Measurements from ENCODE around the gene DDX41.
"Not testable (repeated sequence)": the region's sequence is repeated elsewhere in the genome, so short reads cannot be mapped to it uniquely, and the experiment has no call there.

DDX41 gene

GRCh38 chr5:177516601-177517568, at the start of gene DDX41:
Gene DDX41 (minus strand): TSS chr5:177516961. CDS start chr5:177516945, 16 bp downstream.
- peak; percentile 98 for DNase-seq

GRCh38 chr5:177565046-177565445, 48.3 kb upstream of the DDX41 start:
- no peak for DNase-seq

DNA sequence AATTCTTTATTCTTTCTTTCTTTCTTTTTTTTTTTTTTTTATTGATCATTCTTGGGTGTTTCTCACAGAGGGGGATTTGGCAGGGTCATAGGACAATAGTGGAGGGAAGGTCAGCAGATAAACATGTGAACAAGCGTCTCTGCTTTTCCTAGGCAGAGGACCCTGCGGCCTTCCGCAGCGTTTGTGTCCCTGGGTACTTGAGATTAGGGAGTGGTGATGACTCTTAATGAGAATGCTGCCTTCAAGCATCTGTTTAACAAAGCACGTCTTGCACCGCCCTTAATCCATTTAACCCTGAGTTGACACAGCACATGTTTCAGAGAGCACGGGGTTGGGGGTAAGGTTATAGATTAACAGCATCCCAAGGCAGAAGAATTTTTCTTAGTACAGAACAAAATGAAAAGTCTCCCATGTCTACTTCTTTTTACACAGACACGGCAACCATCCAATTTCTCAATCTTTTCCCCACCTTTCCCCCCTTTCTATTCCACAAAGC, 42.7 kb upstream of the DDX41 start:
- not testable (repeated sequence) for DNase-seq

- DNase-seq = no peak
Observed at GRCh38 chr5:177557796-177558195, 41.0 kb upstream of the DDX41 start.

GRCh38 chr5:177557041-177557647, 40.4 kb upstream of the DDX41 start:
- no peak for DNase-seq

- DNase-seq = no peak
Observed at GRCh38 chr5:177555665-177556064, 38.9 kb upstream of the DDX41 start.

DNA sequence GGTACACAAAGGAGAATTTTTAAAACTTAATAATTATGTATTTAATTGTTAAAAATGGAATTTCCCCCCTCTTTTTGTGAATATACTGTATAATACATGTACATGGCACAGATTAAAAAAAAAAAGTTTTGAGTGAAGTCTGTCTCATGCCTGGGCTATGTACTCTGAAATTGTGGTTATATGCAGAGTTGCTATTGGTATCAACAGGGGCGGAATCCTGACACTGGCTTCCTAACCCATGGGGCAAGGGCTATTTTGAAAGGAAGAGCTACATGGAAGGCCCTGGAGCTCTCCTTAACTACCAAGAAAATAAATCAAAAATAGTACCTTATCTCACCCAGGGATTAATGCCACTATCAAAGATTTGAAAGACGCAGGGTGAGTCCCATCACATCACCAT, 38.5 kb upstream of the DDX41 start:
- no peak for DNase-seq

DNA sequence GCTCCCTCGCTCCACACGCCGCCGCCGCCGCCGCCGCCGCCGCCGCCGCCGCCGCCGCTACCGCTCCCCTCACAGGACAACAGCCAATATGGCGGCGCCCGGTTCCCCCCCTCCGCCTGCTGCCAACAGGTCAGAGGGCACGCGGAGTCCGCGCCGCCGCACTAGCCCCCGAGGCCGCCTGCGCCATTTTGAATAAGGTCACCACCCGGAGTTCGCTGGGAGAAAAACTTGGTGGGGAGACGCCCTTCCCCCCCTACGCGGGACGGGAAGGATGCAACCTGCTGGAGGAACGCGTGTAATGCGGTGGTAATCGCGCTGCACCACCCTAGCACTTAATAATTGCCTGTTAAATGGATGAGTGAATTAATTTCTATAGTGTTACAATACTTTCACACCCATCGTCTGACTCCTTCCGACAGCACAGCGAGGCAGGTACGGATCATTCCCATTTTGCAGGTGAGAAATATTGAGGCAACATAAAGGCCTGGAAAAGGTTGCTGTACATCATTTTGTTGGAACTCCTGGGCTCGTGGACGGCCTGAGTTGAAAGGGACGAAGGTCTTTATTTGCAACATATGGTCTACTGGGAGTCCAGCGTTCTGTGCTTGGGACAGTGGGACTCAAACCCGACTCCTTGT, 37.8 kb upstream of the DDX41 start, which contains the start of gene FAM193B:
Gene FAM193B (minus strand): TSS at position 90 of the 638 bp plus-strand sequence. CDS start 105 bp downstream, outside the sequence.
- DNase-seq = peak; percentile 95

DNA sequence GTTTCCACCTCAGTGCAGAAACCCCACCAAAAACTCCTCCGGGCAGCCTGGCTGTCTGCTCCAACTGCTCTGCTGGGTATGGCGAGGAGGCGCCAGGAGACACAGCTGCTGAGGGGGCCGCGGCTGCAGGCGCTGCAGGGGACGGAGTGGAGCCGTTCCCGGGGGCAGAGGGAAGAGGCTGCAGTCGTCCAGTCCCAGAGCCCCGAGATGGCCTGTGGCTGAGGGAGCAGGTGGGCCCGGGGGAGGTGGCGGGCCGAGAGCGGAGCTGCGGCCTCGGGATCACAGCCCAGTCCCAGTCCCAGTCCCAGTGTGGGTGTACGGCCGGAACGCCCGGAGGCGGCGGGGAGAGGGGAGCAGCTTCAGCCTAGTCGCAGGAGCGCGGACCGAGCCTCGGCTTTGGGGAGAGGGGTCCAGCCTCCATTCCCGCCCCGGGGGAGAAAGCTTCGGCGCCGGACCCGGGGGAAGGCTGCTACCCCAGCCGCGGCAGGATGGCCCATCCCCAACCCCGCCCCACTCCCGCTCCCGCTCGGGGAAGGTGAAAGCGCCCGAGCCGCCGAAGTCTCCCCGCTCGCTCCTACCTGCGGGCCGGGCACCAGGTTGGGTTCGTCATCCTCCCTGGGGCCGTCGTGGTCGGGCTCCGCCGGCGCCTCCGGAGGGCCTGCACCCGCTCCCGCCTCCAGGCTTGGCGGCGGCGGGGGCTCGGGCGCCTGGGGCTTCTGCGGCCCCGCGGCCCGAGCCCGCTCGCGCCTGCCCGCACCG, 37.1 kb upstream of the DDX41 start:
- DNase-seq = peak; percentile 27

- DNase-seq = no peak
Observed at GRCh38 chr5:177552839-177553455, 36.2 kb upstream of the DDX41 start.

DNA sequence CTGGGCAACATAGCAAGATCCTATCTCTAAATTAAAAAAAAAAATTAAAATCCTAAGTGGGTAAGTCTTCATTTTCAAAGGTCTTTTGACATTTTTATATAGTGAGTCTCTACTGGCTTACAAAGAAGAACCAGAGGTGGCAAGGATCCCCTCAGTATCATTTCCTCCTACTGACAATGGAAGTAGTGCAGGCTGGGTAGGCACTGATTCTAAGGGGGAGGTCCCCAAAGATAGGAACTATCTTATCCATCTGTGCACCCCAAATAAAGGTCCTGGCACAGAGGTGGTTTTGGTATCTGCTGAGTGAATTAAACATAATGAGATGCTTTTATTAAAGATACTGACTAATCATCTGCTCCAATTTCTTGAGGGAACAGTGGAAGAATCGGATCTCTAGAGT, 33.4 kb upstream of the DDX41 start:
- no peak for DNase-seq

GRCh38 chr5:177548495-177548894, 31.7 kb upstream of the DDX41 start:
- no peak for DNase-seq

- DNase-seq = no peak
Observed at GRCh38 chr5:177547736-177548135, 31.0 kb upstream of the DDX41 start.

GRCh38 chr5:177546258-177546741, 29.5 kb upstream of the DDX41 start:
- peak; percentile 87 for DNase-seq

- DNase-seq = peak; percentile 93
Observed at GRCh38 chr5:177545487-177546257, 28.9 kb upstream of the DDX41 start.

GRCh38 chr5:177542816-177543465, 26.2 kb upstream of the DDX41 start:
- DNase-seq = no peak

- DNase-seq = no peak
Observed at GRCh38 chr5:177540438-177540837, 23.7 kb upstream of the DDX41 start.

- no peak for DNase-seq
Observed at GRCh38 chr5:177539411-177539810, 22.6 kb upstream of the DDX41 start.

DNA sequence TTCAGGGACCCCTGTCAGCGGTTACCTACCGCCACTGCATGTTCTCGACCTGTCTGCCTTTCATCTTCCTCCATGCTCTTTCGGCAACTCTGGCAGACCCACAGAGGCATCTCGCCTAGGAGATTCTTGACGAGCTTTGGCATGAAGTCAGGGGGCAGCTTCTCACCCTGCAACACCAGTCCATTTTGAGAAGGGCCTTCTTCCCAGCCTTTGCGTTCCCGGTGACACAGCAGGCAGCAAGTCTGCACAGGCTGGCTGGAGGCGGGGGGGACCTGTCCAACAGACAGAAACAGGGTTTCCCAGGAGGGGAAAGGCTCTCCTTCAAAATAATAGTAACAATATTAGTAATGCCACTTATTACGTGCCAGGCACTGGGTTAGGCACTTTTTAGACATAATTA, 22.1 kb upstream of the DDX41 start:
- no peak for DNase-seq

Measured in suppressor macrophage treated with lipopolysaccharide for 4 hours (primary cell).